VCaP (cell line): ENCODE results near the gene SLC25A48.

ENCODE experiments used
- H3K27ac ChIP-seq: fragments of 450-650 bp; 2 replicates; pipeline ENCODE4 v1.5.1; 2017
- TF ChIP-seq, protein P1 (sequence below): fragments of 450-650 bp; conservative IDR thresholded peaks from 2 replicates; pipeline ENCODE4 v1.5.1; 2017; ENCODE audit warnings: mild to moderate bottlenecking, moderate library complexity

Gene SLC25A48

DNA sequence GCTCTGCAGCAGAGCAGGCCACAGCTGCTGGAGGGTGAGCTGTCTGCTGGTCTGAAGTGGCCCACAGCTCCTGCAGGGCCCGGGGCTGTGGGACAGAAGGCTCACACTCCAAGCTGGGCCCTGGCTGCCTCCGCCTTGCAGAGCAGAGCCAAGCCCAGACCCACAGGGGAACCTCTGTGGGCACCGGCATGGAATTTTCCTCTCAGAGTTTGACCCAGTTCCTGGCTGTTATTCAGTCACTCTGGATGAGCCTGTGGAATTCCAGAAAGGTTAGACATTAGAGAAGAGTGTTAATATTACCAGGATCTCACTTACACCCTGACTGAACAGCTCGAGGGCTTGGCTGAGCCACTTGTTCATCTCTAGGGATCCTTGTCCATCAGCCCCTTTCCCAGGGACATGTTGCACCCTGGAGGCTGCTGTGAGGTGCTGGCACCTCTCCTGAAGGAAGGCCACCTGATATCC lies 43.7 kb downstream of the SLC25A48 start:
- no peak overlapping the region for H3K27ac ChIP-seq
- TF ChIP-seq, protein P1, sequence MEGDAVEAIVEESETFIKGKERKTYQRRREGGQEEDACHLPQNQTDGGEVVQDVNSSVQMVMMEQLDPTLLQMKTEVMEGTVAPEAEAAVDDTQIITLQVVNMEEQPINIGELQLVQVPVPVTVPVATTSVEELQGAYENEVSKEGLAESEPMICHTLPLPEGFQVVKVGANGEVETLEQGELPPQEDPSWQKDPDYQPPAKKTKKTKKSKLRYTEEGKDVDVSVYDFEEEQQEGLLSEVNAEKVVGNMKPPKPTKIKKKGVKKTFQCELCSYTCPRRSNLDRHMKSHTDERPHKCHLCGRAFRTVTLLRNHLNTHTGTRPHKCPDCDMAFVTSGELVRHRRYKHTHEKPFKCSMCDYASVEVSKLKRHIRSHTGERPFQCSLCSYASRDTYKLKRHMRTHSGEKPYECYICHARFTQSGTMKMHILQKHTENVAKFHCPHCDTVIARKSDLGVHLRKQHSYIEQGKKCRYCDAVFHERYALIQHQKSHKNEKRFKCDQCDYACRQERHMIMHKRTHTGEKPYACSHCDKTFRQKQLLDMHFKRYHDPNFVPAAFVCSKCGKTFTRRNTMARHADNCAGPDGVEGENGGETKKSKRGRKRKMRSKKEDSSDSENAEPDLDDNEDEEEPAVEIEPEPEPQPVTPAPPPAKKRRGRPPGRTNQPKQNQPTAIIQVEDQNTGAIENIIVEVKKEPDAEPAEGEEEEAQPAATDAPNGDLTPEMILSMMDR, result no peak

DNA sequence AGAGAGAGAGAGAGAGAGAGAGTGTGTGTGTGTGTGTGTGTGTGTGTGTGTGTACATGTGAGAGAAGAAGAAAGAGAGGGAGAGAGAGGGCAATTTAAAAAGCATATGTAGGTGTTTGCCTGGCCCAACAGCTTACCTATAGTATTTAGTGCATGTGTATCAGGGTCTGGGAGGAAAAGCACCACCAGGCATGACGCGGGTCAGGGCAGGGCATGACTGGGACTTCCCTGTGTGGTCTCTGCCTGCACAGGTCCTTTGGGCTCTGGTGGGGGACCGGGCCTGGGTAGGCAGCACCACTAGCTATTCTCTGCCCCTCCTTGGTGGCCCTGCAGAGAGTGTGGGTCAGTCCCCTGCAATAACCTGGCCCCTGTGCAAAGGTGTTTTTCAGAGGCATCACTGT lies 45.1 kb downstream of the SLC25A48 start:
- H3K27ac ChIP-seq, result no peak overlapping the region
- TF ChIP-seq, protein P1, result no peak

DNA sequence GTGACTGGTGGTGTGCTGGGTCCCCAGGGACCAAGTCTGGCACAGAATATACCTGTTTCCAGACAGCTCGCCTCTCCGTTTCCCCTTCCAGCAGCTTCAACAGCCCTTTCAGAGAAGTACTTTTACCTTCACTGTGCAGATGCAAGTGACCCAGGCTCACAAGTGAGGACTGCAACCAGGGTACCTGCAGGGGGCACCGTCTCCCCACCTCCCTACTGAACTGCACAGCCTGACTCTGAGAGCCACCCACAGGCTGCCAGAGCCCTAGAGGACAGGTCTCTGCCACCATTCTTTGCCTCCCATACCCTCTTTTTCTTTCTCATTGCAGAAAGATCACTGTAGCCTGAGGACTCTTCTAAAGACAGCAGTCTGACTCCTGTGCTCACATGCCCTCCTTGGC lies 45.8 kb downstream of the SLC25A48 start:
- TF ChIP-seq, protein P1, result no peak; the same call in 1 of the 2 replicates
- H3K27ac ChIP-seq, result no peak overlapping the region

DNA sequence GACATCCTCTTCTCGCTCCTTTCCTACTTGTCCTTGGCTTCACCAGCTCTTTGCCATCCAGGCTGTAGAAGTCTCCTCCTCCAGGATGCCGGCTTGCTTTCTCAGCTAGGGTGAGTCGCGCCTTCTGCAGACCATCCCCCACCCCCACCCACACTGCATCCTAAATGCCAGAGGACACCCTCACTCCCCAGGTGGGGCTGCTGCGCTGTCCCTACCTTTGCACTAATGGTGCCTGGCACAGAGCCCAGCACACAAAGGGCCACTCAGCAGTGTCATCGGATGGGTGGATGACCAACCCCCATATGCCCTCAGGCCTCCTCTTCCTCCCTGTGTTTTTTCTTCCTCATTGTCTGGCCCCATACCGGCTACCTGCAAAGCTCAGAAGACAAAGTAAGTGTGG lies 46.3 kb downstream of the SLC25A48 start:
- H3K27ac ChIP-seq, result no peak overlapping the region
- TF ChIP-seq, protein P1, result no peak

DNA sequence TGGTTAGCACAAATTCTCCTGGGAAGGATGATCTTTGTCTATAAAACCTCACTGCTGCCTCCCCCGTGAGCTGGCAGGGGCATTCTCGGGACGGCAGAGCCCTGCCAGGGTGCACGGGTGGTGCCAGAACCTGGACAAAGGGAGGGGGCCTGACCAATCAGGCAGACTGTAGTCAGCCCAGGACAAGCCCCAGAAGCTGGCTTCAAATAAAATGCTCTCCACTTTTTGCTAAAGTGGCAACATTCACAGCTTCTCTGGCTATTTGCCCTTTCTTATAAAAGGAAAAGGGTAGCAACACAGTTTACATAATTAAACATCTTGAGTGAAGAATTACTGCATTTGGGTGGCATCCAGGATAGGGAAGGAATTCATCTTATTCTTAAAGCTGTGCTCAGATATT lies 46.8 kb downstream of the SLC25A48 start:
- TF ChIP-seq, protein P1, result no peak
- H3K27ac ChIP-seq, result no peak overlapping the region

DNA sequence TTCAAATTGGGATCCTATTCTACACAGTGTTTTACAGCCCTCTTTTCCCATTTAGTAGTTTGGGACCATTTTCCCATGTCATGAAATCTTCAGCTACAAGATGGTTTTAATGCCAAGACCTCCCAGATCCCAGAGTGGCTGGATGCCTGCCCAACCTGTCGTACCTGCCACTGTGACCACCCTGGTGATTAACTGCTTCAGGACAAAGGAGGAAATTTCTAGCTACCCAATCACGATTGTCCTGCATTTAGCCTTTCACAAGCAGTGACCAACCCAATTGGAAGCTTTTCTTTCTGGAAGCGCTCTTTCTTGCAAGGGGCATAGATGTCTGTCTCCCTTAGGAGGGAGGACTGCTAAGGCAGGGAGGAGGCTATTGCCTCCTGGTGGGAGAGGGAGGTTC lies 47.4 kb downstream of the SLC25A48 start:
- TF ChIP-seq, protein P1, result no peak
- H3K27ac ChIP-seq, result no peak overlapping the region

DNA sequence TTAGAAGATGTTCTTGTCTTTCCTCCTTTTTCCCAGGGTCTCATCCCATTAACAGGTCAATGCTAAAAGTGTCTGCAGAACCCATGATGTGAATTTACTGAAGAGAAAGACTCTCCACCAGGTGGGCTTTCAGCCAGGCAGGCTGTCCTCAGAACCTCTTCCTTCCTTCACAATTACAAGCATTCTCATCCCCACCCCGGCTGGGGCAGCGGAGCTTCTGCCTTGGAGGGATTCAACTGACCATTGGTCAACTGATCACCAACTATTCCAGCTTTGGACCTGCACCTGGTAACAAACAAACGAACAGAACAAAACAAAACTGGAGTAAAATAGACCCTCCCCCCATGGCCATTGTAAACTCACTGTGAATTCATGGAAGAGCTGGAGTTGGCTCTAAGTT lies 48.6 kb downstream of the SLC25A48 start:
- H3K27ac ChIP-seq, result no peak overlapping the region
- TF ChIP-seq, protein P1, result no peak
